Measurements from ENCODE around the gene STK32B. TPM values are rescaled to one million over a fixed set of nuclear protein-coding genes. Genes with fewer than 3 reads are reported as not detected.

STK32B gene
- total RNA-seq, 1 donor from 2014 or later, result 46.9 TPM

GRCh38 chr4:5374592-5374991, 323.3 kb downstream of the STK32B start:
- no peaks in the 10 kb centered on the region for H3K27me3 Mint-ChIP-seq (ENCODE audit: unreplicated experiment)
- peaks cover 10% of the 10 kb centered on the region for H3K9me3 Mint-ChIP-seq (ENCODE audit: unreplicated experiment)
- DNase-seq (ENCODE audit: extremely low spot score, unreplicated experiment), result no peak
- peaks cover 10% of the 10 kb centered on the region for H3K36me3 Mint-ChIP-seq (ENCODE audit: unreplicated experiment)
- no peak overlapping the region for H3K4me3 Mint-ChIP-seq (ENCODE audit: unreplicated experiment)
- H3K27ac Mint-ChIP-seq (ENCODE audit: unreplicated experiment), result peak overlapping the region; percentile 69
- H3K4me1 Mint-ChIP-seq (ENCODE audit: unreplicated experiment), result peaks cover 64% of the 10 kb centered on the region
- no peak for TF ChIP-seq CTCF (IDR thresholded peaks at IDR 0.05)

DNA sequence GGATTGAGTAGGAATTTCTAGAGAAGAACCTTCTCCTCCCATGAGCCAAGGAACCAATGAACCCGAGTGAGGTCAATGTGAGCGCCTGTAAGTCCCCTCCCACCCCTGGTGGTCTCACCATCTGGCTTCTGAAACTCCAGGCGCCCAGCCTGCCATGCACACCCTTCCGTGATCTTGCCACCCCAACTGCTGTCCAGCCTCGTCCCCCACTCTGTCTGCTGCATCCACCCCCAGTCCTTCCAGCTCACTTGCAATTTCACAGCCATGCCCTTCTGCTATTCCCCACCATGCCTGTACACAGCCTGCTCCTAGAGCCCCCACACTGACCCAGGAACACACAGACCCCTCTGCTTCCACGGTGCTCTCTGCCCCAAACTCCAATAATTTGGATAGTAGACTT, 323.7 kb downstream of the STK32B start:
- Mint-ChIP-seq H3K36me3 (ENCODE audit: unreplicated experiment) (peaks cover 10% of the 10 kb centered on the region), H3K4me1 (ENCODE audit: unreplicated experiment) (peaks cover 66% of the 10 kb centered on the region), H3K9me3 (ENCODE audit: unreplicated experiment) (peaks cover 10% of the 10 kb centered on the region), H3K27me3 (ENCODE audit: unreplicated experiment) (no peaks in the 10 kb centered on the region), H3K4me3 (ENCODE audit: unreplicated experiment) (no peak overlapping the region), H3K27ac (ENCODE audit: unreplicated experiment) (peak overlapping the region; percentile 69)
- DNase-seq (ENCODE audit: extremely low spot score, unreplicated experiment), result no peak
- no peak for TF ChIP-seq CTCF (IDR thresholded peaks at IDR 0.05)

DNA sequence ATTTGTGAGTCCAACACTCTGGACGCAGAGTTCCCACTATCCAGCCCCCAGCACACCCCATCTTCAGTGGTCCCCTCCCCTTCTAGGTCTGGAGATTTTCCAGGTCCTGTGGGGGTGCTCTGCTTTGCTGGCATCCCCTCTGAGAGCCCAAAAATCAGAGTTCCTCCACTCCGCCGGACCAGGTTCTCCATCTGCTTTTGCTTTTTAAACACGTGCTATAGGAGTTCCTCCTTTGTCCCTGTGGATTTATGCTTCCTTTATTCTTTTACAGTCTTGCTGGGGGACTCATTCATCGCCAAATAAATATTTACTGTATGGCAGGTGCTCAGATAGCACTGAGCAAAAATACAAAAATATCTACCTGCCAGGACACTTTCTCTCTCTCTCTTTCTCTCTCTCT, 324.7 kb downstream of the STK32B start:
- DNase-seq (ENCODE audit: extremely low spot score, unreplicated experiment), result no peak
- H3K4me1 Mint-ChIP-seq (ENCODE audit: unreplicated experiment), result peaks cover 69% of the 10 kb centered on the region
- no peak overlapping the region for H3K27ac Mint-ChIP-seq (ENCODE audit: unreplicated experiment)
- peaks cover 10% of the 10 kb centered on the region for H3K36me3 Mint-ChIP-seq (ENCODE audit: unreplicated experiment)
- peaks cover 10% of the 10 kb centered on the region for H3K9me3 Mint-ChIP-seq (ENCODE audit: unreplicated experiment)
- H3K27me3 Mint-ChIP-seq (ENCODE audit: unreplicated experiment), result no peaks in the 10 kb centered on the region
- H3K4me3 Mint-ChIP-seq (ENCODE audit: unreplicated experiment), result no peak overlapping the region
- TF ChIP-seq CTCF (IDR thresholded peaks at IDR 0.05), result no peak

- H3K36me3 Mint-ChIP-seq (ENCODE audit: unreplicated experiment), result peaks cover 10% of the 10 kb centered on the region
- H3K27ac Mint-ChIP-seq (ENCODE audit: unreplicated experiment), result no peak overlapping the region
- H3K4me3 Mint-ChIP-seq (ENCODE audit: unreplicated experiment), result no peak overlapping the region
- DNase-seq (ENCODE audit: extremely low spot score, unreplicated experiment), result no peak
- peaks cover 69% of the 10 kb centered on the region for H3K4me1 Mint-ChIP-seq (ENCODE audit: unreplicated experiment)
- H3K9me3 Mint-ChIP-seq (ENCODE audit: unreplicated experiment), result peaks cover 10% of the 10 kb centered on the region
- TF ChIP-seq CTCF (IDR thresholded peaks at IDR 0.05), result peak; percentile 48
- no peaks in the 10 kb centered on the region for H3K27me3 Mint-ChIP-seq (ENCODE audit: unreplicated experiment)
Measured at GRCh38 chr4:5378002-5378401, 326.7 kb downstream of the STK32B start.

DNA sequence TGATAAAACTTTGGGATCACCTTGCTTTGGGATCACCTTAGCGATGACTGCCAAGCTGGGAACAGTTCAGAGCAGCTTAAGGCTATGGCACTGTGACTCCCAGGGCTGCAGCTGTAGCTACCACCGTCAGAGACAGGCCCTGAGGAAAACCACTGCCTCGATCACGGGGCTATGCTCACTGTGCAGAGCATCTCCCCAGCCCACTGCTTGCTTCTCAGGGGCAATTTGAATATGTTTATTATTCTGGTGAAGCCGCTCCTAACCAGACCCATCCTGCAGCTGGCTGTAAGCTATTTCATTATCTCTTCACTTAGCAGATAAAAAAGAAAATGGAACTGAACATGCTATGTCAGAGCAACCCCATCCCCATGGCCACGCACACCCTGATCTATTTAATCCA, 328.6 kb downstream of the STK32B start:
- Mint-ChIP-seq H3K9me3 (ENCODE audit: unreplicated experiment) (peaks cover 4% of the 10 kb centered on the region), H3K27ac (ENCODE audit: unreplicated experiment) (peak overlapping the region; percentile 96), H3K4me1 (ENCODE audit: unreplicated experiment) (peaks cover 72% of the 10 kb centered on the region), H3K27me3 (ENCODE audit: unreplicated experiment) (no peaks in the 10 kb centered on the region), H3K36me3 (ENCODE audit: unreplicated experiment) (peaks cover 5% of the 10 kb centered on the region), H3K4me3 (ENCODE audit: unreplicated experiment) (no peak overlapping the region)
- TF ChIP-seq CTCF (IDR thresholded peaks at IDR 0.05), result no peak
- DNase-seq (ENCODE audit: extremely low spot score, unreplicated experiment), result no peak
